Liver (tissue), 9 donors: ENCODE data around the gene PIERCE2. TPM values are rescaled to one million over a fixed set of nuclear protein-coding genes. Genes with fewer than 3 reads are reported as not detected.

ENCODE experiments used
- DNase-seq: peaks from one replicate; pipeline ENCODE4 v3.0.0-alpha.2; 2017; ENCODE audit warnings: low spot score
- H3K27ac ChIP-seq, 2 donors: one replicate each; pipeline ENCODE4 v1.7.0; 2013; ENCODE audit warnings: inconsistent platforms in 2 of 2, low read length in 2 of 2, control low read depth in 1 of 2, low read depth in 1 of 2, mild to moderate bottlenecking in 1 of 2
- H3K27me3 ChIP-seq, 4 donors: one replicate each; pipeline versions ENCODE4 v1.6.1 to v1.7.0; 2013; ENCODE audit warnings: low read length in 3 of 4, inconsistent platforms in 1 of 4, mild to moderate bottlenecking in 1 of 4, moderate library complexity in 1 of 4; ENCODE audit not compliant: control insufficient read depth in 4 of 4, insufficient read depth in 4 of 4
- H3K36me3 ChIP-seq, 4 donors: one replicate each; pipeline versions ENCODE4 v1.6.1 to v1.7.0; 2013; ENCODE audit warnings: low read length in 3 of 4, mild to moderate bottlenecking in 3 of 4, low read depth in 1 of 4, moderate library complexity in 1 of 4; ENCODE audit not compliant: control insufficient read depth in 4 of 4, insufficient read depth in 3 of 4
- H3K4me1 ChIP-seq, 4 donors: one replicate each; pipeline versions ENCODE4 v1.6.1 to v1.7.0; 2013; ENCODE audit warnings: low read length in 3 of 4, mild to moderate bottlenecking in 3 of 4, moderate library complexity in 1 of 4; ENCODE audit not compliant: control insufficient read depth in 4 of 4, insufficient read depth in 4 of 4
- H3K4me3 ChIP-seq, 3 donors: one replicate each; pipeline versions ENCODE4 v1.6.1 to v1.7.0; 2013; ENCODE audit warnings: low read length in 3 of 3, control low read depth in 1 of 3, low read depth in 1 of 3, mild to moderate bottlenecking in 1 of 3
- H3K9ac ChIP-seq, 2 donors: one replicate each; pipeline ENCODE4 v1.7.0; 2013; ENCODE audit warnings: low read length in 2 of 2, mild to moderate bottlenecking in 2 of 2, moderate library complexity in 2 of 2, control low read depth in 1 of 2, low read depth in 1 of 2
- H3K9me3 ChIP-seq, 4 donors: one replicate each; pipeline versions ENCODE4 v1.6.1 to v1.7.0; 2013; ENCODE audit warnings: low read length in 3 of 4; ENCODE audit not compliant: control insufficient read depth in 4 of 4
- EGR1 ChIP-seq, 2 donors: IDR thresholded peaks; 2 replicates each; pipeline ENCODE4 v1.6.1; 2016 to 2018; ENCODE audit warnings: antibody characterized with exemption in 2 of 2, low read depth in 2 of 2
- FOXA1 ChIP-seq: IDR thresholded peaks from 2 replicates; pipeline ENCODE4 v1.6.1; 2016; ENCODE audit warnings: antibody characterized with exemption
- FOXA2 ChIP-seq: IDR thresholded peaks from 2 replicates; pipeline ENCODE4 v1.6.1; 2016; ENCODE audit warnings: antibody characterized with exemption
- GABPA ChIP-seq, 2 donors: IDR thresholded peaks in 1 of 2; conservative IDR thresholded peaks in 1 of 2; 2 replicates each; pipeline ENCODE4 v1.6.1; 2016; ENCODE audit warnings: antibody characterized with exemption in 2 of 2, mild to moderate bottlenecking in 1 of 2, moderate library complexity in 1 of 2
- HNF4A ChIP-seq, 2 donors: conservative IDR thresholded peaks; 2 replicates each; pipeline ENCODE4 v1.6.1; 2016; ENCODE audit warnings: antibody characterized with exemption in 2 of 2, mild to moderate bottlenecking in 2 of 2
- HNF4G ChIP-seq: IDR thresholded peaks from 2 replicates; pipeline ENCODE4 v1.6.1; 2016; ENCODE audit warnings: antibody characterized with exemption
- JUND ChIP-seq, 2 donors: IDR thresholded peaks; 2 replicates each; pipeline ENCODE4 v1.6.1; 2016; ENCODE audit warnings: antibody characterized with exemption in 2 of 2
- NR2F2 ChIP-seq: IDR thresholded peaks from 2 replicates; pipeline ENCODE4 v1.6.1; 2016; ENCODE audit warnings: antibody characterized with exemption
- RAD21 ChIP-seq, 2 donors: IDR thresholded peaks; 2 replicates each; pipeline ENCODE4 v1.6.1; 2016; ENCODE audit warnings: antibody characterized with exemption in 2 of 2, mild to moderate bottlenecking in 2 of 2
- RXRA ChIP-seq, 2 donors: IDR thresholded peaks; 2 replicates each; pipeline ENCODE4 v1.6.1; 2017 to 2018; ENCODE audit warnings: antibody characterized with exemption in 2 of 2, mild to moderate bottlenecking in 1 of 2
- SP1 ChIP-seq: IDR thresholded peaks from 2 replicates; pipeline ENCODE4 v1.6.1; 2018; ENCODE audit warnings: antibody characterized with exemption, mild to moderate bottlenecking
- TAF1 ChIP-seq: conservative IDR thresholded peaks from 2 replicates; pipeline ENCODE4 v1.6.1; 2016; ENCODE audit warnings: antibody characterized with exemption, mild to moderate bottlenecking
- YY1 ChIP-seq: IDR thresholded peaks from 2 replicates; pipeline ENCODE4 v1.6.1; 2016; ENCODE audit warnings: antibody characterized with exemption, mild to moderate bottlenecking
- WGBS: extraction: QIAGEN DNeasy Blood & Tissue Kit; methylation state at CpG from one replicate; pipeline ENCODE4 v1.1.7; 2013; 5-methylcytosine and 5-hydroxymethylcytosine counted together
- polyA plus RNA-seq, 2 donors: library from polyadenylated mRNA; stranded (reverse) in 1 of 2; unstranded in 1 of 2; fragments of 200-250 nt in 1 of 2; fragments of >200 nt in 1 of 2; fragmentation: Nextera tagmentation in 1 of 2; extraction: Ambion mirVana in 1 of 2; gene quantifications; one replicate each; pipeline versions ENCODE4 v1.2.1 to v1.2.3, GENCODE V29; 2013 to 2015
- total RNA-seq, 2 donors: library from RNA; depleted of rRNA; stranded (reverse); fragments of >200 nt; gene quantifications; one replicate each; pipeline ENCODE4 v1.2.3, GENCODE V29; 2014
- TF ChIP-seq, protein P1 (sequence below): IDR thresholded peaks from 2 replicates; pipeline ENCODE4 v1.6.1; 2016; ENCODE audit warnings: antibody characterized with exemption
- TF ChIP-seq, protein P2 (sequence below): IDR thresholded peaks from 2 replicates; pipeline ENCODE4 v1.6.1; 2016; ENCODE audit warnings: antibody characterized with exemption
- TF ChIP-seq, protein P3 (sequence below): IDR thresholded peaks from 2 replicates; pipeline ENCODE4 v1.6.1; 2016; ENCODE audit warnings: antibody characterized with exemption, mild to moderate bottlenecking
- TF ChIP-seq, protein P4 (sequence below): IDR thresholded peaks from 2 replicates; pipeline ENCODE4 v1.6.1; 2016; ENCODE audit warnings: antibody characterized with exemption
- TF ChIP-seq, protein P5 (sequence below): fragments of 150-350 bp; IDR thresholded peaks from 2 replicates; pipeline ENCODE4 v1.5.1; 2017; ENCODE audit warnings: improper control_type of control experiment, low read depth, low read length; ENCODE audit not compliant: missing input control
- donor health status: healthy.
- donor health status: healthy.
- donor health status: healthy.
- donor health status: healthy.
- donor health status: healthy.

PIERCE2 gene
- total and polyA plus RNA-seq, 4 donors = 0.23 to 0.83 (median 0.78) TPM; not detected in 1

DNA sequence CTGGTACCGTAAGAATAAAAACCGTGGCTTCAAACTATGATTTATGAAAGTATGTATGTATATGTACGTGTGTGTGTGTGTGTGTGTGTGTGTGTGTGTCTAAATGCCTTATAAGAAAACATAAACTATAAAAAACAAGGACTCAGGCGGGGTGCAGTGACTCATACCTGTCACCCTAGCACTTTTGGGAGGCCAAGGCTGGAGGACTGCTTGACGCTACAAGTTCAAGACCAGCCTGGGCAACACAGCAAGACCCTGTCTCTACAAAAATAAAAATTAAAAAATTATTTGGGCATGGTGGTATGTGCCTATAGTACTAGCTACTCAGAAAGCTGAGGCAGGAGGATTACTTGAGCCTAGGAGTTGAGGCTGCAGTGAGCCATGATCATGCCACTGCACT lies 29.2 kb upstream of the PIERCE2 start:
- no peaks in the 10 kb centered on the region for H3K27me3 ChIP-seq
- no peaks in the 10 kb centered on the region for H3K4me1 ChIP-seq
- no peaks in the 10 kb centered on the region for H3K9me3 ChIP-seq
- no peak overlapping the region for H3K4me3 ChIP-seq
- H3K36me3 ChIP-seq = peaks cover 5 to 42% (median 11%) of the 10 kb centered on the region in 4 donors
- 89% methylated on average over 5 of the region's 5 CpGs for WGBS
- H3K9ac ChIP-seq = no peak overlapping the region
- no peak overlapping the region for H3K27ac ChIP-seq
- DNase-seq = no peak
- TF ChIP-seq YY1 (no peak), EGR1 (IDR thresholded peaks at IDR 0.05; ENCODE audit: low read depth in 2 of 2) (no peak), FOXA1 (no peak), JUND (IDR thresholded peaks at IDR 0.05) (no peak), FOXA2 (no peak), RAD21 (IDR thresholded peaks at IDR 0.05) (no peak), GABPA (IDR thresholded peaks at IDR 0.05 in 1 of 2, conservative IDR thresholded peaks at IDR 0.05 in 1 of 2) (no peak), RXRA (IDR thresholded peaks at IDR 0.05) (no peak), HNF4A (conservative IDR thresholded peaks at IDR 0.05) (no peak), HNF4G (no peak)
- TF ChIP-seq, protein P1, sequence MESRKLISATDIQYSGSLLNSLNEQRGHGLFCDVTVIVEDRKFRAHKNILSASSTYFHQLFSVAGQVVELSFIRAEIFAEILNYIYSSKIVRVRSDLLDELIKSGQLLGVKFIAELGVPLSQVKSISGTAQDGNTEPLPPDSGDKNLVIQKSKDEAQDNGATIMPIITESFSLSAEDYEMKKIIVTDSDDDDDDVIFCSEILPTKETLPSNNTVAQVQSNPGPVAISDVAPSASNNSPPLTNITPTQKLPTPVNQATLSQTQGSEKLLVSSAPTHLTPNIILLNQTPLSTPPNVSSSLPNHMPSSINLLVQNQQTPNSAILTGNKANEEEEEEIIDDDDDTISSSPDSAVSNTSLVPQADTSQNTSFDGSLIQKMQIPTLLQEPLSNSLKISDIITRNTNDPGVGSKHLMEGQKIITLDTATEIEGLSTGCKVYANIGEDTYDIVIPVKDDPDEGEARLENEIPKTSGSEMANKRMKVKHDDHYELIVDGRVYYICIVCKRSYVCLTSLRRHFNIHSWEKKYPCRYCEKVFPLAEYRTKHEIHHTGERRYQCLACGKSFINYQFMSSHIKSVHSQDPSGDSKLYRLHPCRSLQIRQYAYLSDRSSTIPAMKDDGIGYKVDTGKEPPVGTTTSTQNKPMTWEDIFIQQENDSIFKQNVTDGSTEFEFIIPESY = no peak
- TF ChIP-seq, protein P2, sequence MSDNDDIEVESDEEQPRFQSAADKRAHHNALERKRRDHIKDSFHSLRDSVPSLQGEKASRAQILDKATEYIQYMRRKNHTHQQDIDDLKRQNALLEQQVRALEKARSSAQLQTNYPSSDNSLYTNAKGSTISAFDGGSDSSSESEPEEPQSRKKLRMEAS = no peak
- TF ChIP-seq, protein P3, sequence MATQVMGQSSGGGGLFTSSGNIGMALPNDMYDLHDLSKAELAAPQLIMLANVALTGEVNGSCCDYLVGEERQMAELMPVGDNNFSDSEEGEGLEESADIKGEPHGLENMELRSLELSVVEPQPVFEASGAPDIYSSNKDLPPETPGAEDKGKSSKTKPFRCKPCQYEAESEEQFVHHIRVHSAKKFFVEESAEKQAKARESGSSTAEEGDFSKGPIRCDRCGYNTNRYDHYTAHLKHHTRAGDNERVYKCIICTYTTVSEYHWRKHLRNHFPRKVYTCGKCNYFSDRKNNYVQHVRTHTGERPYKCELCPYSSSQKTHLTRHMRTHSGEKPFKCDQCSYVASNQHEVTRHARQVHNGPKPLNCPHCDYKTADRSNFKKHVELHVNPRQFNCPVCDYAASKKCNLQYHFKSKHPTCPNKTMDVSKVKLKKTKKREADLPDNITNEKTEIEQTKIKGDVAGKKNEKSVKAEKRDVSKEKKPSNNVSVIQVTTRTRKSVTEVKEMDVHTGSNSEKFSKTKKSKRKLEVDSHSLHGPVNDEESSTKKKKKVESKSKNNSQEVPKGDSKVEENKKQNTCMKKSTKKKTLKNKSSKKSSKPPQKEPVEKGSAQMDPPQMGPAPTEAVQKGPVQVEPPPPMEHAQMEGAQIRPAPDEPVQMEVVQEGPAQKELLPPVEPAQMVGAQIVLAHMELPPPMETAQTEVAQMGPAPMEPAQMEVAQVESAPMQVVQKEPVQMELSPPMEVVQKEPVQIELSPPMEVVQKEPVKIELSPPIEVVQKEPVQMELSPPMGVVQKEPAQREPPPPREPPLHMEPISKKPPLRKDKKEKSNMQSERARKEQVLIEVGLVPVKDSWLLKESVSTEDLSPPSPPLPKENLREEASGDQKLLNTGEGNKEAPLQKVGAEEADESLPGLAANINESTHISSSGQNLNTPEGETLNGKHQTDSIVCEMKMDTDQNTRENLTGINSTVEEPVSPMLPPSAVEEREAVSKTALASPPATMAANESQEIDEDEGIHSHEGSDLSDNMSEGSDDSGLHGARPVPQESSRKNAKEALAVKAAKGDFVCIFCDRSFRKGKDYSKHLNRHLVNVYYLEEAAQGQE = no peak
- TF ChIP-seq, protein P4, sequence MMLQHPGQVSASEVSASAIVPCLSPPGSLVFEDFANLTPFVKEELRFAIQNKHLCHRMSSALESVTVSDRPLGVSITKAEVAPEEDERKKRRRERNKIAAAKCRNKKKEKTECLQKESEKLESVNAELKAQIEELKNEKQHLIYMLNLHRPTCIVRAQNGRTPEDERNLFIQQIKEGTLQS = no peak

DNA sequence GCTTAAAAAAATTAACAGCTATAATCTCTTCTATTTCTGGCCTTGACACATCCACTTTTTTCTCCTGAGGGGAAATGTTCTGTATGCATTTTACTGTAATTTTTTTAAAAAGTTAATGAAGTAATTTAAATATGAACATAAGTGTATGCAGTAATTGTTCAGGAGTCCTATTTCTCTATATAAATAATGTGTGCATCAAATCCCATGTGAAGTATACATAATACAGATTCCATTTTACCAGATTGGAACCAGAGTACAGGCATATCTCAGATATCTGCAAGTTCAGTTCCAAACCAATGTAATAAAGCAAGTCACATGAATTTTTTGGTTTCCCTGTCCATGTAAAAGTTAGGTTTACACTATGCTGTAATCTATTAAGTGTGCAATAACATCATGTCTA lies 26.7 kb upstream of the PIERCE2 start:
- Histone ChIP-seq H3K27me3 (no peaks in the 10 kb centered on the region), H3K36me3 (peaks cover 3 to 32% (median 7%) of the 10 kb centered on the region in 4 donors), H3K4me3 (no peak overlapping the region), H3K27ac (no peak overlapping the region), H3K9me3 (no peaks in the 10 kb centered on the region), H3K4me1 (no peaks in the 10 kb centered on the region), H3K9ac (no peak overlapping the region)
- DNase-seq = no peak
- no peak for TF ChIP-seq GABPA (IDR thresholded peaks at IDR 0.05 in 1 of 2, conservative IDR thresholded peaks at IDR 0.05 in 1 of 2)
- TF ChIP-seq, protein P2 = no peak
- TF ChIP-seq, protein P3 = no peak
- no peak for TF ChIP-seq YY1
- no peak for TF ChIP-seq RXRA (IDR thresholded peaks at IDR 0.05)
- no peak for TF ChIP-seq FOXA2
- TF ChIP-seq, protein P1 = no peak
- no peak for TF ChIP-seq NR2F2
- no peak for TF ChIP-seq TAF1
- no peak for TF ChIP-seq RAD21 (IDR thresholded peaks at IDR 0.05)
- TF ChIP-seq FOXA1 = no peak
- TF ChIP-seq SP1 = no peak
- TF ChIP-seq, protein P5, sequence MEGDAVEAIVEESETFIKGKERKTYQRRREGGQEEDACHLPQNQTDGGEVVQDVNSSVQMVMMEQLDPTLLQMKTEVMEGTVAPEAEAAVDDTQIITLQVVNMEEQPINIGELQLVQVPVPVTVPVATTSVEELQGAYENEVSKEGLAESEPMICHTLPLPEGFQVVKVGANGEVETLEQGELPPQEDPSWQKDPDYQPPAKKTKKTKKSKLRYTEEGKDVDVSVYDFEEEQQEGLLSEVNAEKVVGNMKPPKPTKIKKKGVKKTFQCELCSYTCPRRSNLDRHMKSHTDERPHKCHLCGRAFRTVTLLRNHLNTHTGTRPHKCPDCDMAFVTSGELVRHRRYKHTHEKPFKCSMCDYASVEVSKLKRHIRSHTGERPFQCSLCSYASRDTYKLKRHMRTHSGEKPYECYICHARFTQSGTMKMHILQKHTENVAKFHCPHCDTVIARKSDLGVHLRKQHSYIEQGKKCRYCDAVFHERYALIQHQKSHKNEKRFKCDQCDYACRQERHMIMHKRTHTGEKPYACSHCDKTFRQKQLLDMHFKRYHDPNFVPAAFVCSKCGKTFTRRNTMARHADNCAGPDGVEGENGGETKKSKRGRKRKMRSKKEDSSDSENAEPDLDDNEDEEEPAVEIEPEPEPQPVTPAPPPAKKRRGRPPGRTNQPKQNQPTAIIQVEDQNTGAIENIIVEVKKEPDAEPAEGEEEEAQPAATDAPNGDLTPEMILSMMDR = no peak
- TF ChIP-seq HNF4G = no peak
- TF ChIP-seq JUND (IDR thresholded peaks at IDR 0.05) = no peak
